CD4-positive, alpha-beta T cell treated with Interleukin-17A for 1 hour (primary cell): ENCODE data around the gene CALY.

Experiments used
- DNase-seq: peaks from one replicate; pipeline ENCODE4 v3.0.0-alpha.2; 2020

The CALY gene

GRCh38 chr10:133309100-133309719 lies 27.5 kb downstream of the CALY start:
- DNase-seq: peak; percentile 93

DNA sequence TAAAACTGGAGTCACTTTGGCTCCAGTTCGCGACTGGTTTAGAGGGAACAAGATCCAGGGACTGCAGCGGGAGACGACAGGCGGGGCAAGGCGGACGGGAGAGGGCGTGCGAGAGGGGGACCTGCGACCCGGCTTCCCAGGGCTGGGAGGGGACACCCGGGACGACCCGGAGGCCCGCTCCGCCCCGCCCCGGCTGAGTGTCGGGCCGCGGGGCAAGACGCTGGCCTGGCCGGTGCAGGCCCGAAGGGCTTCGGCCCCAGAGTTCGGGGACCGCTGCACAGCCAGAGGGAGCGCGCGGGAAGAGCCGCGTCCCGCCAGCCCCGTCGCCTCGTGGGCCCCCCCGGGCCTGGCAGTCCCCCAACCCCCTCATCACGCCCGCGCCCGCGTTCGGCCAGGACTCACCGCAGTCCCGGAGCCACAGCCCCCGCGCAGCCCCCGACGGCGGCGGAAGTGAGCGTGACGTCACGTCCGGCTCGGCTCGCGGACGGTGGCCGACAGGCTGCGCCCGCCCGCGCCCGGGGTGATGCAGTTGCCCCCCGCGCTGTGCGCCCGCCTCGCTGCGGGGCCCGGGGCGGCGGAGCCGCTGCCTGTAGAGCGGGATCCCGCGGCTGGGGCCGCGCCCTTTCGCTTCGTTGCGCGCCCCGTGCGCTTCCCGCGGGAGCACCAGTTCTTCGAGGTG lies 28.1 kb downstream of the CALY start, which contains the start of the genes TUBGCP2 and ZNF511:
Gene TUBGCP2, minus strand, starts transcription at position 452 of the 679 bp plus-strand sequence. CDS start 5,931 bp downstream, outside the sequence.
Gene ZNF511, plus strand, starts transcription at position 494 of the 679 bp plus-strand sequence. Its CDS starts 30 bp downstream, at position 524.
- peak; percentile 93 for DNase-seq

DNA sequence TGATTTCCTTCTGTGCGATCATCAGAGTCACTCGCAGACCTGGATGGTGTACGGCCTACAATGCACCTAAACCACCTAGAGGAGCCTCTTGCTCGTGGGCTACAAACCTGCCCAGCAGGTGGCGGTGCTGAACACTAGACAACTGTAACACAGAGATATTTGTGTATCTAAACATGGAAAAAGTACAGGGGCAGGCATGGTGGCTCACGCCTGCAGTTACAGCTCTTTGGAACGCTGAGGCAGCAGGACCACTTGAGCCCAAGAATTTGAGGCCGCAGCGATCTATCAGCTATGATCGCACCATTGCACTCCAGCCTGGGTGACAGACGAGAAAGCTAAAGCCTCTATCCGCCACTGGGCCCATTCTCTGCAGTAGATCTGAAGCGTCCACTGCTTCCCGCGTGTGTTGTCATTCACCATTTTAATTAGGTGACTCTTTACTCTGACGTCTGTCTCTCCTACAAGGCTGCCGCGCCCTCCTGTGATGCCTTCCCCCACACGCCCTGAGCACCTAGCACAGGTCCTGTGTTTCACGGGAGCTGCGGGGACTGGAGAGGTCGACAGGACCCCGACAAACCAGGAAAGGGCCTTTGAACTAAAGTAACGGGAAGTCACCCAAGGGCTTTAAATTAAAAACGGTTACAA lies 28.8 kb downstream of the CALY start:
- DNase-seq: peak; percentile 93

DNA sequence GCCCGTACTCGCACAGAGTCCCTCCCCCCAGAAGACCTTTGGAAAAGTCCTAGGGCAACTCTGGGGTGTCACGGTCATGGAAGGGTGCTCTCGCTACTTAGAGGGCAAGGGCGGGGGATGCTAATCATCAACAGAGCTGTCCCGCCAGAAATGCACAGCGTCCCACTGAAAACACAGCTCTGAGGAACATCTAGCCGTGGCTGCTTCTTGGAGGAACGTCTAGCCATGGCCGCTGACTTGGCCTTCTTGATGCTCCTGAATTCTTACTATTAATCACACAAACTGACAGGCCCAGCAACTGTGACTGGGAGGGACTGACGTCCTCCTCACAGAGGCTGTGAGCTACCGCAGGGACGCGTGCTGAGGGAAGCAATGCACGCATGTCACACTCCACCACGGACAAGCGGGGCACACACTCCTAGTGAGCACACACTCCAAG lies 29.7 kb downstream of the CALY start:
- no peak for DNase-seq

- DNase-seq: no peak
Observed at GRCh38 chr10:133306097-133306476, 30.6 kb downstream of the CALY start.

- DNase-seq: no peak
Observed at GRCh38 chr10:133303206-133303605, 33.5 kb downstream of the CALY start.

- DNase-seq: no peak
Observed at GRCh38 chr10:133302230-133302629, 34.5 kb downstream of the CALY start.

DNA sequence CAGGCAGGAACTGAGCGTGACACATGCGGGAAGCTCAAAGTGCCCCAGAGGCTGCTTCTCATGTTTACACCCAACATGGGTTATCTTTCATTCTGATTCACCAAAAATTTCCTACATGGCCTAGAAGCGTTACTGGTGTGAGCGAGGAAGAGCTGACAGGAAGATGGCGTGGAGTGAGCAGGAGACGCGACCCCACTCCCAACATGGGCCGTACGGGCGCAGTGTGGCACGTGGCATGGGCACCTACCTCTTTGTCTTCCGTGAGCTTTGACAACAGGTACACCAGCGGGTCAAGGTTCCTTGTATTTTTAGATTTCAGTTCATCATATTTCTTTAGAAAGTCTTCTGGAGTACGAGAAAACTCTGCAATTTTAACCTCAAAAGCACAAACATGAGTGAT lies 37.0 kb downstream of the CALY start:
- no peak for DNase-seq

DNA sequence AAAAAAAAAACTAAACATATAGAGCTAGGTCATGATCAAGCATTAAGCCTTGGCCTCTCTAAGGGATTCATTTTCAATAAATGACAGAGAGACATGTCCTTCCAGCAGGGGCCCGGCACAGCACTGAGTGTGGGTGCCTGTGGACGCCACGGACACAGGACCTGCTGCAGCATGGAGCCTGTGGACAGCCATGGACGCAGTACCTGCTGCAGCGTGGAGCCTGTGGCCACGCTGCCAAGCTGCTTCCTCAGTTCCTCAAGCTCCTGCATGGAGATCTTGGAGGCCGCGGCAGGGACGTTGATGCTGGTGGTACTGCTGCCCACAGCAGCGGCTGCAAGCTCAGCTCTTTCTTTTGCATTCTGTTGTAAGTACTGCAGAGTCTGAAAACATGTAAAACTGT lies 37.5 kb downstream of the CALY start:
- no peak for DNase-seq

DNA sequence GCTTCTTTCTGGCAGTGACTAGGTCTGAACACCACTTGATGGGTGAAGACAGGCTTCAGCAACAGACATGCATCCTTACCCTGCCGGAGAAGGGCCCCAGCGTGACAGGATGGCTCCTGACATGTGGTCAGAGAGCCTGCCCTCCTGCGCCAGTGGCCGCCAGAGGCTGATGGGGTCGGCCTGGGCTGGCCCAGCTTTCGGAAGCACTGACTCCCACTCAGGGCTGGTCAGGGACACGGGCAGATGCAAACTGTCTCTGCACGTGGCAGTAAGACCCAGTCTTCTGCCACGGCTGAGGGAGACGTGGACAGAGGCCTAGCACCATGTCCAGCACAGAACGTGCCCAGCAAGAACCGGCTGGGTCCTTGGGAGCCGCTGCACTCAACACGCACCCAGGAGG lies 38.2 kb downstream of the CALY start:
- DNase-seq: no peak

DNA sequence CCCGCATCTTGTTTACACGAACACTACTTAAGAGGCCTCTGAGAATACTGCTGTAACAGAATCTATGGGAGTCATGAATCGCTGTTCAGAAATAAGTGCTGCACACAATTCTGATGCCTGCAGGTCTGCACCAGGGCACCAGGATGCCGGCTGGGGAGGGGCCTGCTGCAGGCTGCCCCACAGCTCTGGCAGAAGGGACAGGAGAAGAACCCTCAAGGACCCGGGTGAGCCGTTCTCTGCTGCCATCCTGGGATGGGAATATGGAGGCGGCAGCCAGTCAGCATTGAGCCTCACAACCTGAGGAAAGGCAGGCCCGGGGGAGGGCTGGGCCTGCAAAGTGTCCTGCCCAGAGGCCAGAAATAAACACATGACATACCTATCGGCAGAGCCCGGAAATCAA lies 39.2 kb downstream of the CALY start:
- DNase-seq: no peak

DNA sequence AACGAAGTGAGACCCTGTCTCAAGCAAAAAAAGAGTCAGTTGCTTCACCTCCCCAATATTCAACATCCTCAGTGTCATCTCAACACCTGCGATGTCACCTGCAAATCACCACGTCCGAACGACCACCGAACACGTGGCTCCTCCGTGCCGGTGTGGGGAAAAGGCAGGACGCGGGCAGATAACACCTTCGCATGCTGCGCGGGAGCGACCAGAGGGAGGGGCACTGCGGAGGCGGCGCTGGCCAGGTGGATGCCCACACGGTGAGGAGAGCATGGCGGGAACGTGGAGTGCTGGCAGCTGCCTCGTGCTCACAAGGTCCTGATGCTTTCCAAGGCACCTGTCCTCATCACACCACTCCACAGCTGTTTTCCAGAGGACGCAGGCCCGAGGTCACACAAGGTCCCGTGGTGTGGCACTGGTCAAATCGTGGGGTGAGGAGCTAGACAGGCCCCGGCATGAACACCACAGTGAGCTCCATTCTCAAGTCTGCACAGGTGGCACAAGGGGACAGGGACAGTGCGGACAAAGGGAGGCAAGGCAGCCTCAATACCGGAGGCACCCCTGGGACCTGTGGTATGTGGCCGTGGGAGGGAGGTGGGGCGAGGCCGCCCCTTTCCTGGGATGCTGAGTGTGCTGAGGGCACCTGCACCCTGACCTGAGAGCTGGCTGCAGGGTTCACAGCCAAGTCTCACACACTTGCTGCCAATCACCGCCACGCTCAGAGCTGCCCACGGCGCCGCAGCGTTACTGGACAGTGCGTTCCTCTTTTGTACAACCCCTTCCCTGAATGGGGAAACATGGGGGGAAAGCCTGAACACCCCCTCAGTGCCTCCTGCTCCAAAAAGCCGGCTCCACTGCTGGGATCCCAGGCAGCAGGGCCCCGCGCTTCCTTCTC lies 41.0 kb downstream of the CALY start:
- DNase-seq: no peak

GRCh38 chr10:133294189-133294588 lies 42.5 kb downstream of the CALY start:
- no peak for DNase-seq

DNA sequence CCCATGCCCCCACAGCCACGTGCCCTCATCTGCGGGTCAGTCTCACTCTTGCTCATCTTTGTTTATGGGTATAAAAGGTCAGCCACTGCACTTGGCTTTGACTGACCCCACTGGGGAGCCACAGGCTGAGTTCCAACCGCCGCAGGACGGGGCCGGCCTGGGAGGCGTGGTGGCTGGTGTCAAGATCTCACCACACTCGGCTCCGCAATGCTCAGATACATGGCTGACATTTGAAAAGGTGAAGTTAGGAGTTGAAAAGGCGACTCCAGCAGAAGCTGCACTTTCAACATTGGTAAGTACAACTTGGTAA lies 42.9 kb downstream of the CALY start:
- no peak for DNase-seq

DNA sequence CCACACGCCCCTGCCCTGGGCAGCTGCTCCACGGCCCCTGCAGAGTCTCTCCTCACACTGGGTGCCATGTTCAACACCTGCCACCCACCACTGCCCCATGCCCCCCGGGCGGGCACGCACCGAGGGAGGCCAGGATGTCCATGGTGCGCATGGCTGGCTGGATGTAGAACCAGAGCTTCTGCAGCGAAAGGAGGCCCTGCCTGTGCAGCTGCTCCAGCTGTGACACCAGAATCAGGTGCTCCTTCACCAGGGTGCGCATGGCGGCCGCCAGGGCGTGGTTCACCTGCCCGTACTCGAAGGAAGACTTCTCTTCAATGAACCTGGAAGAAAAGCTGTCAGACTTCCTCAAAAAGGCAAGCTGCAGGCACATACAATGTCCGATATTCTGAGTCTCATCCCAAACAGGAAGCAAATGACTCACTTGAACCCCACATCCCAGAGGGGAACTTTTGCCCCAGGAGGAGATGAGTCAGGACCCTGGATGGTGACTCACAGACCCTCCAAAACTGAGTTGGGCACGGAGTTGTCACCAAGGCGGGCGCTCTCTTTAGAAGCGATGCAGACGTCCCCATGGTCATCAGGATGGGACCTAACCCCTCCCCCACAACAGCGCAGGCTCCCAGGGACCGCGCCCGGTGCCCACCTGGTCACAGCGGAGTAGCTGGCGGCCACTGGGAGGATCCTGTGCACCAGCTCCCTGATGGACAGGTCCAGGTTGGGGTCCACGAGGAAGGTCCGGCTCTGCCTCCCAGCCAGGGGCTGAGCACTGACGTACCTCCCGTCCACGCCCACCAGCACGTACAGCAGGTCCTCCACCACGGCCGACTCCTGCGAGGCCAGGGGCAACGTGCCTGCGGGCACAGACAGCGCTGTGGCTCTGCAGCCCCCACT lies 43.5 kb downstream of the CALY start:
- no peak for DNase-seq

DNA sequence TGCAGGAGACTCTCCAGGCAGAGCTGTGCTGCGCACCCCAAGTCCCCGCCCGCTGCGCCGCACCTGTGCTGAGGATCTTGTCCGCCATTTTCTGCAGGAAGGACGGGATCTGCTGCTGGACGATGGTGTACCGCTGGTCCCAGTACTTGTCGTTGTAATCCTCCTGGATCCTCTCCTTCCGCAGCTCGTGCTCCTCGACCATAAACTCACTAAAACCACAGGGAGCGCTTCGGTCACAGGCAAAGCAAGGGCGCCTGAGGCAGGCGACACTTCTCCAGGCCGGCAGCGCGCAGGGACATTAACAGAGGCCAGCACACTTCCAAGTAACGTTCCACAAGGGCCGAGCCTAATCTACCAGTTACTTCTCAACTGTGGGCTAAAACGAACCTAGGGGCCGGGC lies 46.9 kb downstream of the CALY start:
- DNase-seq: no peak

- DNase-seq: no peak
Observed at GRCh38 chr10:133287832-133288500, 48.7 kb downstream of the CALY start.

DNA sequence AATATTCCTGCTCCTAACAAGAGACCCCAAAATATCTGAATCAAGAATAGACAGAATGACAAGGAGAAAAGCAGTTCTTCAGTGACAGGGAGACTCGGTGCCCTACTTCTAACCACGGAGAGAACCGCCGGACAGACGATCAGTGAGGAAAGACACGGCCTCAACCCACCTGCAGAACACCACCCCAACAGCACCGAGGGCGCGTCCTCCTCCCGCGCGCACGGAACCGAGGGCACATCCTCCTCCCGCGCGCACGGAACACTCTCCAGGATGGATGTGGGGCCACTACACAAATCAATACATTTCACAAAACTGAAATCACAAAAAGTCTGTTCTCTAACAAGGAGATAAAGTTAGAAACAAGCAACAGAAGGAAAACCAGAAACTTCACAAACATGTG lies 50.3 kb downstream of the CALY start:
- DNase-seq: no peak

- no peak for DNase-seq
Observed at GRCh38 chr10:133285217-133285616, 51.5 kb downstream of the CALY start.

GRCh38 chr10:133283931-133284330 lies 52.8 kb downstream of the CALY start:
- DNase-seq: no peak

DNA sequence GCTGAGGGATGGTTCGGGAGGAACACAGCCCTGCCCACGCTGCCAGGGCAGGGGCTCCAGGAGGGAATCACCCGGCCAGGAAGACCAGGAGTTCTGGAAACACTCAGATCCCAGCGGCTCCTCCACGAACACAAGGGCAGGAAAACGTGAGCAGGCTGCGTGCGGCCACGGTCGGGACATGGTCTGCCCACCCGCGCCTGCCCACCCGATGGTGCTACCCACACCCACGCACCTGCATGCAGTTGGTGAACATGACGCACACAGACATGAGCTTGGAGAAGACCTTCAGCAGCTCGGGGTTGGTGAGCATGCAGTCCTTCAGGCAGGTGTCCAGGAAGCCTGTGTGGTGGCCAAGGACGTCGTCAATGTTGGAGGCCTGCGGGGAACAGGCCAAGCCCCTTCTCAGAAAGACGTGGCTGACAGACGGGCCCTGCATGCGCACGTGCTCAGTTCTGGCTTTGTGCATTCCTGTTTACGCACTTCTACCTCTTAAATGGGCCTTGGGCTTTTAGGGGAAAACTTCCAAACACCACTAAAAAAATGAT lies 53.8 kb downstream of the CALY start:
- DNase-seq: no peak
